Measurements from ENCODE around the gene CIAPIN1.

Gene CIAPIN1

GRCh38 chr16:57469917-57470470 is 22.8 kb upstream of the CIAPIN1 start:
- Histone ChIP-seq H3K79me2 (ENCODE audit: low read length) (peaks cover 4% of the 10 kb centered on the region), H3K4me1 (ENCODE audit: low read length) (no peaks in the 10 kb centered on the region), H3K4me3 (ENCODE audit: low read length) (no peak overlapping the region), H3K9me3 (replicated peaks; ENCODE audit: insufficient read depth, low read length) (no peaks in the 10 kb centered on the region), H3K36me3 (replicated peaks; ENCODE audit: insufficient read depth, low read length) (peaks cover 2% of the 10 kb centered on the region), H3K27ac (ENCODE audit: low read length) (no peak overlapping the region), H3K9ac (ENCODE audit: low read length) (no peak overlapping the region), H3K27me3 (replicated peaks; ENCODE audit: insufficient read depth, low read length) (no peaks in the 10 kb centered on the region), H3F3A (ENCODE audit: insufficient read depth, low read length) (no peaks in the 10 kb centered on the region; the same call in 1 of the 2 replicates), H4K20me1 (ENCODE audit: insufficient read depth, low read length) (no peaks in the 10 kb centered on the region), H3K4me2 (ENCODE audit: low read depth, low read length) (no peak overlapping the region), H2AFZ (ENCODE audit: low read length) (no peak overlapping the region), H3K9me2 (replicated peaks; ENCODE audit: insufficient read depth, low read length) (no peaks in the 10 kb centered on the region)
- no peak for DNase-seq
- TF ChIP-seq EZH2phosphoT487 (IDR thresholded peaks at IDR 0.05; ENCODE audit: low read length): no peak
- no peak for TF ChIP-seq EZH2 (optimal IDR thresholded peaks at IDR 0.05; ENCODE audit: low read depth, low read length)
- TF ChIP-seq CTCF (IDR thresholded peaks at IDR 0.05; ENCODE audit: low read length): no peak

DNA sequence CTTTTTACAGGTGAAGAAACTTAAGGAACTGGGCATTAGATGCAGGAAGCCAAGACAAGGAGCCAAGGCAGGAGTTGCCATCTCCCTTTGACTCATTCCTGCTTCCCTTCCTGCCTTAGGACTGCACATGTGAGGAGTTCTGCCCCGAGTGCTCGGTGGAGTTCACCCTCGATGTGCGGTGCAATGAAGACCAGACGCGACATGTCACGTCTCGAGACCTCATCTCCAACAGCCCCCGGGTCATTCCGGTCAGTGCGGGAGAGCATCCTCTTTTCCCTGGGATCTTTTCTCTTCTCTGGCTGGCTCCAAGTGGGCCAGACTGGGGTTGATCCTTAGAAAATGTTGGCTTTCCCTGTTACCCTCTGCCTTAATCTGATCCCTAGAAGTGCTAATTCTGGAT is 21.9 kb upstream of the CIAPIN1 start:
- H3K4me2 ChIP-seq (ENCODE audit: low read depth, low read length): no peak overlapping the region
- no peaks in the 10 kb centered on the region for H4K20me1 ChIP-seq (ENCODE audit: insufficient read depth, low read length)
- H3K4me3 ChIP-seq (ENCODE audit: low read length): no peak overlapping the region
- TF ChIP-seq EZH2phosphoT487 (IDR thresholded peaks at IDR 0.05; ENCODE audit: low read length) (no peak), CTCF (IDR thresholded peaks at IDR 0.05; ENCODE audit: low read length) (no peak), EZH2 (optimal IDR thresholded peaks at IDR 0.05; ENCODE audit: low read depth, low read length) (no peak)
- H3K27ac ChIP-seq (ENCODE audit: low read length): no peak overlapping the region
- H3F3A ChIP-seq (ENCODE audit: insufficient read depth, low read length): no peaks in the 10 kb centered on the region; the same call in 1 of the 2 replicates
- H3K9me2 ChIP-seq (replicated peaks; ENCODE audit: insufficient read depth, low read length): no peaks in the 10 kb centered on the region
- H3K9ac ChIP-seq (ENCODE audit: low read length): no peak overlapping the region
- peaks cover 12% of the 10 kb centered on the region for H3K79me2 ChIP-seq (ENCODE audit: low read length)
- no peaks in the 10 kb centered on the region for H3K4me1 ChIP-seq (ENCODE audit: low read length)
- H2AFZ ChIP-seq (ENCODE audit: low read length): no peak overlapping the region
- no peaks in the 10 kb centered on the region for H3K9me3 ChIP-seq (replicated peaks; ENCODE audit: insufficient read depth, low read length)
- no peaks in the 10 kb centered on the region for H3K27me3 ChIP-seq (replicated peaks; ENCODE audit: insufficient read depth, low read length)
- H3K36me3 ChIP-seq (replicated peaks; ENCODE audit: insufficient read depth, low read length): peaks cover 5% of the 10 kb centered on the region
- no peak for DNase-seq

DNA sequence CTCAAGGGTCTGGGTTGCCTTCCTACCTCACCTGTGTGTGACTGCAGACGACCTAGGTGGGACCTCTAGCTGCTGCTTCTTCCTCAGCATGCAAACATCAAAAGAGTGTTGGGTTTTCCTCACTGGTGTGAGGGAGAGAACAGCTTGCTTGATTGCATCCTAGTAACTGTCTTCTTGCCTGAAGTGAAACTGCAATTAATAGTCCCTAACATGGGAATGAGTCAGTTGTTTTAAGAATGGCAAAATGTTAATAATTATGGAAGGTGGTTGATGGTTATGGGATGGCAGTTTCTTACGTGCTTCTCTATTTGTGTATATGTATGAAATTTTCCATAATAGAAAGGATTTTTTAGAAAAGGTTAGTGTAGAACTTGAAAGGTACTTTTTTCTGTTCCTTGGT is 21.2 kb upstream of the CIAPIN1 start:
- no peaks in the 10 kb centered on the region for H4K20me1 ChIP-seq (ENCODE audit: insufficient read depth, low read length)
- H2AFZ ChIP-seq (ENCODE audit: low read length): no peak overlapping the region
- no peaks in the 10 kb centered on the region; the same call in 1 of the 2 replicates for H3F3A ChIP-seq (ENCODE audit: insufficient read depth, low read length)
- H3K9ac ChIP-seq (ENCODE audit: low read length): no peak overlapping the region
- H3K4me2 ChIP-seq (ENCODE audit: low read depth, low read length): no peak overlapping the region
- peaks cover 5% of the 10 kb centered on the region for H3K36me3 ChIP-seq (replicated peaks; ENCODE audit: insufficient read depth, low read length)
- DNase-seq: no peak
- H3K4me1 ChIP-seq (ENCODE audit: low read length): peaks cover 2% of the 10 kb centered on the region
- no peak for TF ChIP-seq EZH2phosphoT487 (IDR thresholded peaks at IDR 0.05; ENCODE audit: low read length)
- no peak for TF ChIP-seq EZH2 (optimal IDR thresholded peaks at IDR 0.05; ENCODE audit: low read depth, low read length)
- no peak for TF ChIP-seq CTCF (IDR thresholded peaks at IDR 0.05; ENCODE audit: low read length)
- no peaks in the 10 kb centered on the region for H3K9me2 ChIP-seq (replicated peaks; ENCODE audit: insufficient read depth, low read length)
- H3K4me3 ChIP-seq (ENCODE audit: low read length): no peak overlapping the region
- H3K27ac ChIP-seq (ENCODE audit: low read length): no peak overlapping the region
- peaks cover 19% of the 10 kb centered on the region for H3K79me2 ChIP-seq (ENCODE audit: low read length)
- no peaks in the 10 kb centered on the region for H3K27me3 ChIP-seq (replicated peaks; ENCODE audit: insufficient read depth, low read length)
- no peaks in the 10 kb centered on the region for H3K9me3 ChIP-seq (replicated peaks; ENCODE audit: insufficient read depth, low read length)

Data from MM.1S (cell line).